SK-N-SH (cell line): ENCODE measurements around the gene OSGIN1. TPM values are rescaled to one million over a fixed set of nuclear protein-coding genes. Genes with fewer than 3 reads are reported as not detected.

Source experiments
- CTCF ChIA-PET: fragments of 300-600, 350-600 bp; formaldehyde crosslinking; extraction: SDS; loops from one replicate; lab custom pipeline; 2021; lab: Yijun Ruan, JAX
- POLR2A ChIA-PET: fragments of 350-600 bp; sonication (Branson Sonifier 250); formaldehyde crosslinking; extraction: SDS; loops from one replicate; lab custom pipeline; 2020; ENCODE audit warnings: antibody characterized with exemption, inconsistent platforms; lab: Yijun Ruan, JAX
- DNase-seq: peaks from one replicate; pipeline ENCODE4 v3.0.0; 2012
- H2AFZ ChIP-seq: fragments of 200-600 bp; sonication (generic); 2 replicates; pipeline ENCODE4 v1.8.1; 2016; ENCODE audit warnings: antibody characterized with exemption, mild to moderate bottlenecking, low read depth
- H3F3A ChIP-seq: fragments of 200-600 bp; sonication (generic); replicated peaks from 2 replicates; pipeline ENCODE3; 2016; ENCODE audit warnings: antibody characterized with exemption, mild to moderate bottlenecking; ENCODE audit not compliant: insufficient read depth
- H3K27ac ChIP-seq, 2 experiments: fragments of 200-500 bp in 1 of 2; fragments of 200-600 bp in 1 of 2; sonication (Bioruptor generic) in 1 of 2; sonication (generic), shearing (Covaris generic) in 1 of 2; 2 replicates each; pipeline versions ENCODE4 v1.5.1 to v1.6.1; 2014 to 2016; ENCODE audit warnings: low read depth in 2 of 2, inconsistent platforms in 1 of 2, low read length in 1 of 2, mild to moderate bottlenecking in 1 of 2, mixed read lengths in 1 of 2
- H3K27me3 ChIP-seq: fragments of 200-600 bp; sonication (generic), shearing (Covaris generic); 2 replicates; pipeline ENCODE4 v1.6.1; 2016; ENCODE audit warnings: mixed run types; ENCODE audit not compliant: insufficient read depth
- H3K36me3 ChIP-seq, 2 experiments: fragments of 200-500 bp in 1 of 2; fragments of 200-600 bp in 1 of 2; sonication (Bioruptor generic) in 1 of 2; sonication (generic) in 1 of 2; replicated peaks in 1 of 2; 2 replicates each; pipeline versions ENCODE3 to v1.5.1; 2014 to 2016; ENCODE audit warnings: low read length in 1 of 2, mild to moderate bottlenecking in 1 of 2; ENCODE audit not compliant: insufficient read depth in 2 of 2, control insufficient read depth in 1 of 2
- H3K4me1 ChIP-seq, 2 experiments: fragments of 200-500 bp in 1 of 2; fragments of 200-600 bp in 1 of 2; sonication (Bioruptor generic) in 1 of 2; sonication (generic), shearing (Covaris generic) in 1 of 2; 2 replicates each; pipeline versions ENCODE4 v1.5.1 to v1.6.1; 2014 to 2016; ENCODE audit warnings: low read depth in 1 of 2, low read length in 1 of 2, mixed run types in 1 of 2; ENCODE audit not compliant: insufficient read depth in 2 of 2, control insufficient read depth in 1 of 2
- H3K4me2 ChIP-seq: fragments of 200-600 bp; sonication (generic), shearing (Covaris generic); 2 replicates; pipeline ENCODE4 v1.6.1; 2017; ENCODE audit warnings: mixed run types
- H3K4me3 ChIP-seq, 2 experiments: fragments of 200-500 bp in 1 of 2; fragments of 200-600 bp in 1 of 2; sonication (Bioruptor generic) in 1 of 2; sonication (generic), shearing (Covaris generic) in 1 of 2; 2 replicates each; pipeline versions ENCODE4 v1.5.1 to v1.8.1; 2014 to 2016; ENCODE audit warnings: low read depth in 2 of 2, inconsistent platforms in 1 of 2, low read length in 1 of 2, mild to moderate bottlenecking in 1 of 2, mixed read lengths in 1 of 2, moderate library complexity in 1 of 2
- H3K79me2 ChIP-seq: fragments of 200-600 bp; sonication (generic); 2 replicates; pipeline ENCODE4 v1.8.1; 2017; ENCODE audit warnings: mild to moderate bottlenecking; ENCODE audit not compliant: insufficient read depth
- H3K9ac ChIP-seq: fragments of 200-600 bp; sonication (generic); 2 replicates; pipeline ENCODE4 v1.6.1; 2017; ENCODE audit warnings: mixed run types
- H3K9me2 ChIP-seq: fragments of 200-600 bp; sonication (generic); 2 replicates; pipeline ENCODE4 v1.6.1; 2017; ENCODE audit warnings: mixed run types
- H3K9me3 ChIP-seq: fragments of 200-600 bp; sonication (generic); 2 replicates; pipeline ENCODE4 v1.6.1; 2017; ENCODE audit warnings: mixed run types, mild to moderate bottlenecking, moderate library complexity
- H4K20me1 ChIP-seq: fragments of 200-600 bp; sonication (generic); 2 replicates; pipeline ENCODE4 v1.6.1; 2017; ENCODE audit warnings: mild to moderate bottlenecking, mixed run types; ENCODE audit not compliant: insufficient read depth
- ELF1 ChIP-seq: IDR thresholded peaks from 2 replicates; pipeline ENCODE4 v1.4.0; 2012
- EP300 ChIP-seq, 2 experiments: IDR thresholded peaks; 2 replicates each; pipeline versions ENCODE4 v1.4.0 to v1.6.1; 2012; ENCODE audit warnings: borderline replicate concordance in 1 of 2, low read depth in 1 of 2, low read length in 1 of 2
- EZH2phosphoT487 ChIP-seq: fragments of 200-600 bp; sonication (generic); IDR thresholded peaks from 2 replicates; pipeline ENCODE4 v1.6.1; 2017; ENCODE audit warnings: low read depth, mixed run types, mild to moderate bottlenecking, antibody characterized with exemption, moderate library complexity, borderline replicate concordance
- FOXJ3 ChIP-seq: sonication (generic); formaldehyde crosslinking; IDR thresholded peaks from 2 replicates; pipeline ENCODE4 v1.5.1; 2020; ENCODE audit warnings: mild to moderate bottlenecking, missing genetic modification reagents
- FOXM1 ChIP-seq: IDR thresholded peaks from 2 replicates; pipeline ENCODE4 v1.4.0; 2012; ENCODE audit warnings: low read depth, mild to moderate bottlenecking
- GABPA ChIP-seq: IDR thresholded peaks from 2 replicates; pipeline ENCODE4 v1.4.0; 2012; ENCODE audit warnings: low read depth, mild to moderate bottlenecking
- IRF3 ChIP-seq: fragments of 150-350 bp; IDR thresholded peaks from 2 replicates; pipeline ENCODE4 v1.6.1; 2016; ENCODE audit warnings: mild to moderate bottlenecking, low read depth, low read length
- MXI1 ChIP-seq: IDR thresholded peaks from 2 replicates; pipeline ENCODE4 v1.6.1; 2012; ENCODE audit warnings: mild to moderate bottlenecking, low read depth, low read length, improper control_type of control experiment
- NFIC ChIP-seq: IDR thresholded peaks from 2 replicates; pipeline ENCODE4 v1.4.0; 2012; ENCODE audit warnings: borderline replicate concordance
- PBX3 ChIP-seq: IDR thresholded peaks from 2 replicates; pipeline ENCODE4; 2012
- POLR2AphosphoS5 ChIP-seq: IDR thresholded peaks from 2 replicates; pipeline ENCODE4 v1.6.1; 2012; ENCODE audit warnings: low read depth, low read length
- RAD21 ChIP-seq: IDR thresholded peaks from 2 replicates; pipeline ENCODE4 v1.6.1; 2012; ENCODE audit warnings: mild to moderate bottlenecking, low read length
- RCOR1 ChIP-seq: fragments of 150-350 bp; IDR thresholded peaks from 2 replicates; pipeline ENCODE4 v1.6.1; 2017; ENCODE audit warnings: antibody characterized with exemption, low read length
- RFX5 ChIP-seq: IDR thresholded peaks from 2 replicates; pipeline ENCODE4 v1.6.1; 2012; ENCODE audit warnings: mild to moderate bottlenecking, improper control_type of control experiment, low read length
- TAF1 ChIP-seq: IDR thresholded peaks from 2 replicates; pipeline ENCODE4 v1.6.1; 2012; ENCODE audit warnings: low read depth, mild to moderate bottlenecking, low read length, moderate library complexity, borderline replicate concordance
- TCF12 ChIP-seq: IDR thresholded peaks from 2 replicates; pipeline ENCODE4 v1.4.0; 2012
- USF2 ChIP-seq: fragments of 150-350 bp; IDR thresholded peaks from 2 replicates; pipeline ENCODE4 v1.6.1; 2017; ENCODE audit warnings: antibody characterized with exemption, low read length, low read depth, borderline replicate concordance
- WGBS: methylation state at CpG from one replicate; pipeline ENCODE4 v1.1.6; 2017; ENCODE audit warnings: low lambda C conversion rate; 5-methylcytosine and 5-hydroxymethylcytosine counted together
- polyA plus RNA-seq, 3 experiments: library from polyadenylated mRNA; depleted of rRNA; stranded (reverse); fragments of >200 nt; gene quantifications; 2 replicates each; pipeline ENCODE4 v1.2.3, GENCODE V29; 2012
- TF ChIP-seq, protein P1 (sequence below): IDR thresholded peaks from 2 replicates; pipeline ENCODE4 v1.4.0; 2012; ENCODE audit warnings: low read depth, borderline replicate concordance
- TF ChIP-seq, protein P2 (sequence below): IDR thresholded peaks from 2 replicates; pipeline ENCODE4 v1.4.0; 2012; ENCODE audit warnings: low read depth

Gene OSGIN1
- polyA plus RNA-seq, 1 of the 3 experiments (the other 2 are of a cell fraction): 4.8 TPM

DNA sequence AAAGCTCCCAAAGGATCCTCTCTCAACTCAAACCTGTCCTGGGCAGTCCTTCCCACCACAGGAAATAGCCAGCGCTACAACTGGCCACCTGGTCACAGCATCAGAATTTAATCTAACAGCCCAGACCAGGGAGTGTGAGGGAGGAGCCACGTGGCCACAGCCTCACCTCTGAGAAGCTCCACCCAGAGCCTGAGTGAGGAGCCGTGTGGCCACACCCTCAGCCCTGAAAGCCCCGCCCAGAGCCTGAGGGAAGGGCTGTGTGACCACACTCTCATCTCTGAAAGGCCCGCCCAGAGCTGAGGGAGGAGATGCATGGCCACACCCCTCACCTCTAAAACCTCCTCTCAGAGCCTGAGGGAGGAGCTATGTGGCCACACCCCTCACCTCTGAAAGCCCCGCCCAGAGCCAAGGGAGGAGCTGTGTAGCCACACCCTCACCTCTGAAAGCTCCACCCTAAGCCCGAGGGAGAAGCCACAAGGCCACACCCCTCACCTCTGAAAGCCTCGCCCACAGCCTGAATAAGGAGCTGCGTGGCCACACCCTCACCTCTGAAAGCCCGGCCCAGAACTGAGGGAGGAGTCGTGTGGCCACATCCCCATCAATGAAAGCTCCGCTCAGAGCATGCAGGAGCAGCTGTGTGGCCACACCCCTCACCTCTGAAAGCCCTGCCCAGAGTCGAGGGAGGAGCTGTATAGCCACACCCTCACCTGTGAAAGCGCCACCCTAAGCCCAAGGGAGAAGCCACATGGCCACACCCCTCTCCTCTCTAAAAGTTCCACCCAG, 60.9 kb downstream of the OSGIN1 start (continued):
- TF ChIP-seq RFX5: no peak
- TF ChIP-seq PBX3: no peak
- TF ChIP-seq FOXJ3 (CRISPR knock-in tag): no peak
- TF ChIP-seq USF2: no peak
- no peak for TF ChIP-seq GABPA

- POLR2A ChIA-PET: no interaction called here
- H3K27me3 ChIP-seq: no peaks in the 10 kb centered on the region
- no peaks in the 10 kb centered on the region for H3K36me3 ChIP-seq
- no peaks in the 10 kb centered on the region for H3K9me3 ChIP-seq
- H3F3A ChIP-seq: no peaks in the 10 kb centered on the region
- no peak for TF ChIP-seq NFIC
- CTCF ChIA-PET: interaction anchor here (0.9 to 1.8 kb wide), 2 partner anchors 45 to 51 kb away, joined by 3 to 8 read pairs; no protein-coding TSS in a partner anchor
- no peaks in the 10 kb centered on the region for H3K4me1 ChIP-seq
- H3K27ac ChIP-seq: no peak overlapping the region
- H3K9ac ChIP-seq: no peak overlapping the region
- H3K4me2 ChIP-seq: no peak overlapping the region
- no peak overlapping the region for H2AFZ ChIP-seq
- no peak for DNase-seq
- 45% methylated on average over 13 of the region's 14 CpGs for WGBS
- no peak overlapping the region for H3K4me3 ChIP-seq
- H3K9me2 ChIP-seq: no peaks in the 10 kb centered on the region
- no peaks in the 10 kb centered on the region for H3K79me2 ChIP-seq
- no peaks in the 10 kb centered on the region for H4K20me1 ChIP-seq
Observed at GRCh38 chr16:84014570-84015327, 61.7 kb downstream of the OSGIN1 start.

GRCh38 chr16:84015399-84015798, 62.4 kb downstream of the OSGIN1 start:
- CTCF ChIA-PET: no interaction called here
- TF ChIP-seq EZH2phosphoT487 (no peak), TAF1 (no peak), TCF12 (no peak), RCOR1 (no peak), FOXM1 (no peak), RAD21 (no peak), EP300 (IDR thresholded peaks at IDR 0.05; ENCODE audit: borderline replicate concordance in 1 of 2, low read depth in 1 of 2, low read length in 1 of 2) (no peak), POLR2AphosphoS5 (no peak), MXI1 (no peak), ELF1 (no peak), IRF3 (no peak), FOXJ3 (CRISPR knock-in tag) (no peak)
- TF ChIP-seq, protein P1, sequence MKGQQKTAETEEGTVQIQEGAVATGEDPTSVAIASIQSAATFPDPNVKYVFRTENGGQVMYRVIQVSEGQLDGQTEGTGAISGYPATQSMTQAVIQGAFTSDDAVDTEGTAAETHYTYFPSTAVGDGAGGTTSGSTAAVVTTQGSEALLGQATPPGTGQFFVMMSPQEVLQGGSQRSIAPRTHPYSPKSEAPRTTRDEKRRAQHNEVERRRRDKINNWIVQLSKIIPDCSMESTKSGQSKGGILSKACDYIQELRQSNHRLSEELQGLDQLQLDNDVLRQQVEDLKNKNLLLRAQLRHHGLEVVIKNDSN: no peak
- TF ChIP-seq, protein P2, sequence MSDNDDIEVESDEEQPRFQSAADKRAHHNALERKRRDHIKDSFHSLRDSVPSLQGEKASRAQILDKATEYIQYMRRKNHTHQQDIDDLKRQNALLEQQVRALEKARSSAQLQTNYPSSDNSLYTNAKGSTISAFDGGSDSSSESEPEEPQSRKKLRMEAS: no peak

More at GRCh38 chr16:84015399-84015798, 62.4 kb downstream of the OSGIN1 start:
- POLR2A ChIA-PET: no interaction called here
- Histone ChIP-seq H3K9me3 (no peaks in the 10 kb centered on the region), H3K36me3 (no peaks in the 10 kb centered on the region), H4K20me1 (no peaks in the 10 kb centered on the region), H3K27ac (no peak overlapping the region), H3K4me3 (no peak overlapping the region), H3K9me2 (no peaks in the 10 kb centered on the region), H3K9ac (no peak overlapping the region), H3K4me2 (no peak overlapping the region), H3K27me3 (no peaks in the 10 kb centered on the region), H3K79me2 (no peaks in the 10 kb centered on the region), H3K4me1 (no peaks in the 10 kb centered on the region), H2AFZ (no peak overlapping the region), H3F3A (no peaks in the 10 kb centered on the region)
- no peak for DNase-seq
- WGBS: 59% methylated on average over 12 of the region's 12 CpGs
